ENCODE results near the gene TMEM126B. TPM values are rescaled to one million over a fixed set of nuclear protein-coding genes. Genes with fewer than 3 reads are reported as not detected.

The TMEM126B gene
- total and polyA plus RNA-seq, 2 of the 13 experiments (the other 11 are each of a cell fraction or from before 2014, with no cell fraction given) = 33.6 to 54.8 TPM

DNA sequence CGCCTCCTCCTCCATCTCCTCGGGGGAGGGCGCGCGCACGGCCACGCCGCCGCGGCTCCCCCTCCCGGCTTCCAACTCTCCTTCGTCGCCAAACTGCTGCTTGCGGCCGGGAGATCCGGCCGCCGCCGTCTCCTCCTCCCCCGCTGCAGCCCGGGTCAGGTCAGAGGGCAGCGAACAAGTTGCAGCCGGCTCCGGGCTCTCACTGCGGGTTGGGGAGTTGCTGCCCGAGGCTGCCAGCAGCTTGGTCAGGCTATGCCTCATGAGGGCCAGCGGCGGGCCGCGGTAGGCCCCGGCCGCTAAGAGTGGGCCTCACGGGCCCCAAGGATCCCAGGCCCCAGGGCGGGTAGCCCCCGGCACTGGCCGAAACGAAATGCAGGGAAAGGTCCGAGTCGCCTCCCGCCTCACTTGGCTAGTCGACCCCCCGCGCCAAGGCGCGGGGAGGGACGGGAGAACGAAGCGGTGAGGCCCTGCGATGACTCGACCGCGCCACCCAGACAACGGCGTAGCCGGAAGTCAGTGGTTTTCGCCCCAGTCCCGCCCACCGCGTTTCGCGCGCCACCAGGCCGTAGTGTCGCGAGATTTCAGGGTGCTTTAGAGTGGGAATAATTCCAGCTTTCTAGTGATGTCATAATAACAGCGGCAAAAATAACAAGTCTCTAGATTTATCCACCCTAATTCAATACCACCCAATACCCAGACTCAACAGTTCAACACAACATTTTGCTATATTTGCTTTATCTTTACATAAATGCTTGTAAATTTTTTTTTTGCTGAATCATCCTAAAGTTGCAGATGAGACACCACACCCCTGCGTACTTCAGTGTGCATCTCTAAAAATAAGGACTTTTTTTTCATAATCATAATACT is 36.5 kb downstream of the TMEM126B start, which contains the start of gene CREBZF (continued):
- TF ChIP-seq, protein P1, sequence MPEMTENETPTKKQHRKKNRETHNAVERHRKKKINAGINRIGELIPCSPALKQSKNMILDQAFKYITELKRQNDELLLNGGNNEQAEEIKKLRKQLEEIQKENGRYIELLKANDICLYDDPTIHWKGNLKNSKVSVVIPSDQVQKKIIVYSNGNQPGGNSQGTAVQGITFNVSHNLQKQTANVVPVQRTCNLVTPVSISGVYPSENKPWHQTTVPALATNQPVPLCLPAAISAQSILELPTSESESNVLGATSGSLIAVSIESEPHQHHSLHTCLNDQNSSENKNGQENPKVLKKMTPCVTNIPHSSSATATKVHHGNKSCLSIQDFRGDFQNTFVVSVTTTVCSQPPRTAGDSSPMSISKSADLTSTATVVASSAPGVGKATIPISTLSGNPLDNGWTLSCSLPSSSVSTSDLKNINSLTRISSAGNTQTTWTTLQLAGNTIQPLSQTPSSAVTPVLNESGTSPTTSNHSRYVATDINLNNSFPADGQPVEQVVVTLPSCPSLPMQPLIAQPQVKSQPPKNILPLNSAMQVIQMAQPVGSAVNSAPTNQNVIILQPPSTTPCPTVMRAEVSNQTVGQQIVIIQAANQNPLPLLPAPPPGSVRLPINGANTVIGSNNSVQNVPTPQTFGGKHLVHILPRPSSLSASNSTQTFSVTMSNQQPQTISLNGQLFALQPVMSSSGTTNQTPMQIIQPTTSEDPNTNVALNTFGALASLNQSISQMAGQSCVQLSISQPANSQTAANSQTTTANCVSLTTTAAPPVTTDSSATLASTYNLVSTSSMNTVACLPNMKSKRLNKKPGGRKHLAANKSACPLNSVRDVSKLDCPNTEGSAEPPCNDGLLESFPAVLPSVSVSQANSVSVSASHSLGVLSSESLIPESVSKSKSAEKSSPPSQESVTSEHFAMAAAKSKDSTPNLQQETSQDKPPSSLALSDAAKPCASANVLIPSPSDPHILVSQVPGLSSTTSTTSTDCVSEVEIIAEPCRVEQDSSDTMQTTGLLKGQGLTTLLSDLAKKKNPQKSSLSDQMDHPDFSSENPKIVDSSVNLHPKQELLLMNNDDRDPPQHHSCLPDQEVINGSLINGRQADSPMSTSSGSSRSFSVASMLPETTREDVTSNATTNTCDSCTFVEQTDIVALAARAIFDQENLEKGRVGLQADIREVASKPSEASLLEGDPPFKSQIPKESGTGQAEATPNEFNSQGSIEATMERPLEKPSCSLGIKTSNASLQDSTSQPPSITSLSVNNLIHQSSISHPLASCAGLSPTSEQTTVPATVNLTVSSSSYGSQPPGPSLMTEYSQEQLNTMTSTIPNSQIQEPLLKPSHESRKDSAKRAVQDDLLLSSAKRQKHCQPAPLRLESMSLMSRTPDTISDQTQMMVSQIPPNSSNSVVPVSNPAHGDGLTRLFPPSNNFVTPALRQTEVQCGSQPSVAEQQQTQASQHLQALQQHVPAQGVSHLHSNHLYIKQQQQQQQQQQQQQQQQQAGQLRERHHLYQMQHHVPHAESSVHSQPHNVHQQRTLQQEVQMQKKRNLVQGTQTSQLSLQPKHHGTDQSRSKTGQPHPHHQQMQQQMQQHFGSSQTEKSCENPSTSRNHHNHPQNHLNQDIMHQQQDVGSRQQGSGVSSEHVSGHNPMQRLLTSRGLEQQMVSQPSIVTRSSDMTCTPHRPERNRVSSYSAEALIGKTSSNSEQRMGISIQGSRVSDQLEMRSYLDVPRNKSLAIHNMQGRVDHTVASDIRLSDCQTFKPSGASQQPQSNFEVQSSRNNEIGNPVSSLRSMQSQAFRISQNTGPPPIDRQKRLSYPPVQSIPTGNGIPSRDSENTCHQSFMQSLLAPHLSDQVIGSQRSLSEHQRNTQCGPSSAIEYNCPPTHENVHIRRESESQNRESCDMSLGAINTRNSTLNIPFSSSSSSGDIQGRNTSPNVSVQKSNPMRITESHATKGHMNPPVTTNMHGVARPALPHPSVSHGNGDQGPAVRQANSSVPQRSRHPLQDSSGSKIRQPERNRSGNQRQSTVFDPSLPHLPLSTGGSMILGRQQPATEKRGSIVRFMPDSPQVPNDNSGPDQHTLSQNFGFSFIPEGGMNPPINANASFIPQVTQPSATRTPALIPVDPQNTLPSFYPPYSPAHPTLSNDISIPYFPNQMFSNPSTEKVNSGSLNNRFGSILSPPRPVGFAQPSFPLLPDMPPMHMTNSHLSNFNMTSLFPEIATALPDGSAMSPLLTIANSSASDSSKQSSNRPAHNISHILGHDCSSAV (CRISPR knock-in tag; IDR thresholded peaks at IDR 0.05; ENCODE audit: borderline replicate concordance) = no peak
- TF ChIP-seq ZNF557 (CRISPR knock-in tag; IDR thresholded peaks at IDR 0.05) = 0 out of 2 replicates have a peak, but pooled peaks have one; percentile 24
- TF ChIP-seq, protein P2, sequence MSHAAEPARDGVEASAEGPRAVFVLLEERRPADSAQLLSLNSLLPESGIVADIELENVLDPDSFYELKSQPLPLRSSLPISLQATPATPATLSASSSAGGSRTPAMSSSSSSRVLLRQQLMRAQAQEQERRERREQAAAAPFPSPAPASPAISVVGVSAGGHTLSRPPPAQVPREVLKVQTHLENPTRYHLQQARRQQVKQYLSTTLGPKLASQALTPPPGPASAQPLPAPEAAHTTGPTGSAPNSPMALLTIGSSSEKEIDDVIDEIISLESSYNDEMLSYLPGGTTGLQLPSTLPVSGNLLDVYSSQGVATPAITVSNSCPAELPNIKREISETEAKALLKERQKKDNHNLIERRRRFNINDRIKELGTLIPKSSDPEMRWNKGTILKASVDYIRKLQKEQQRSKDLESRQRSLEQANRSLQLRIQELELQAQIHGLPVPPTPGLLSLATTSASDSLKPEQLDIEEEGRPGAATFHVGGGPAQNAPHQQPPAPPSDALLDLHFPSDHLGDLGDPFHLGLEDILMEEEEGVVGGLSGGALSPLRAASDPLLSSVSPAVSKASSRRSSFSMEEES (CRISPR knock-in tag; IDR thresholded peaks at IDR 0.05) = 0 out of 2 replicates have a peak, but pooled peaks have one; percentile 40
- TF ChIP-seq, protein P3, sequence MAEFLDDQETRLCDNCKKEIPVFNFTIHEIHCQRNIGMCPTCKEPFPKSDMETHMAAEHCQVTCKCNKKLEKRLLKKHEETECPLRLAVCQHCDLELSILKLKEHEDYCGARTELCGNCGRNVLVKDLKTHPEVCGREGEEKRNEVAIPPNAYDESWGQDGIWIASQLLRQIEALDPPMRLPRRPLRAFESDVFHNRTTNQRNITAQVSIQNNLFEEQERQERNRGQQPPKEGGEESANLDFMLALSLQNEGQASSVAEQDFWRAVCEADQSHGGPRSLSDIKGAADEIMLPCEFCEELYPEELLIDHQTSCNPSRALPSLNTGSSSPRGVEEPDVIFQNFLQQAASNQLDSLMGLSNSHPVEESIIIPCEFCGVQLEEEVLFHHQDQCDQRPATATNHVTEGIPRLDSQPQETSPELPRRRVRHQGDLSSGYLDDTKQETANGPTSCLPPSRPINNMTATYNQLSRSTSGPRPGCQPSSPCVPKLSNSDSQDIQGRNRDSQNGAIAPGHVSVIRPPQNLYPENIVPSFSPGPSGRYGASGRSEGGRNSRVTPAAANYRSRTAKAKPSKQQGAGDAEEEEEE (CRISPR knock-in tag; IDR thresholded peaks at IDR 0.05; ENCODE audit: borderline replicate concordance) = no peak
- no peak for TF ChIP-seq RFX1 (IDR thresholded peaks at IDR 0.05)
- TF ChIP-seq, protein P4, sequence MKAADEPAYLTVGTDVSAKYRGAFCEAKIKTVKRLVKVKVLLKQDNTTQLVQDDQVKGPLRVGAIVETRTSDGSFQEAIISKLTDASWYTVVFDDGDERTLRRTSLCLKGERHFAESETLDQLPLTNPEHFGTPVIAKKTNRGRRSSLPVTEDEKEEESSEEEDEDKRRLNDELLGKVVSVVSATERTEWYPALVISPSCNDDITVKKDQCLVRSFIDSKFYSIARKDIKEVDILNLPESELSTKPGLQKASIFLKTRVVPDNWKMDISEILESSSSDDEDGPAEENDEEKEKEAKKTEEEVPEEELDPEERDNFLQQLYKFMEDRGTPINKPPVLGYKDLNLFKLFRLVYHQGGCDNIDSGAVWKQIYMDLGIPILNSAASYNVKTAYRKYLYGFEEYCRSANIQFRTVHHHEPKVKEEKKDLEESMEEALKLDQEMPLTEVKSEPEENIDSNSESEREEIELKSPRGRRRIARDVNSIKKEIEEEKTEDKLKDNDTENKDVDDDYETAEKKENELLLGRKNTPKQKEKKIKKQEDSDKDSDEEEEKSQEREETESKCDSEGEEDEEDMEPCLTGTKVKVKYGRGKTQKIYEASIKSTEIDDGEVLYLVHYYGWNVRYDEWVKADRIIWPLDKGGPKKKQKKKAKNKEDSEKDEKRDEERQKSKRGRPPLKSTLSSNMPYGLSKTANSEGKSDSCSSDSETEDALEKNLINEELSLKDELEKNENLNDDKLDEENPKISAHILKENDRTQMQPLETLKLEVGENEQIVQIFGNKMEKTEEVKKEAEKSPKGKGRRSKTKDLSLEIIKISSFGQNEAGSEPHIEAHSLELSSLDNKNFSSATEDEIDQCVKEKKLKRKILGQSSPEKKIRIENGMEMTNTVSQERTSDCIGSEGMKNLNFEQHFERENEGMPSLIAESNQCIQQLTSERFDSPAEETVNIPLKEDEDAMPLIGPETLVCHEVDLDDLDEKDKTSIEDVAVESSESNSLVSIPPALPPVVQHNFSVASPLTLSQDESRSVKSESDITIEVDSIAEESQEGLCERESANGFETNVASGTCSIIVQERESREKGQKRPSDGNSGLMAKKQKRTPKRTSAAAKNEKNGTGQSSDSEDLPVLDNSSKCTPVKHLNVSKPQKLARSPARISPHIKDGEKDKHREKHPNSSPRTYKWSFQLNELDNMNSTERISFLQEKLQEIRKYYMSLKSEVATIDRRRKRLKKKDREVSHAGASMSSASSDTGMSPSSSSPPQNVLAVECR (CRISPR knock-in tag; IDR thresholded peaks at IDR 0.05; ENCODE audit: borderline replicate concordance) = peak; percentile 80
- no peak for TF ChIP-seq ZNF720 (CRISPR knock-in tag; IDR thresholded peaks at IDR 0.05)
- no peak for TF ChIP-seq TP53 (CRISPR knock-in tag; conservative IDR thresholded peaks at IDR 0.05)
- TF ChIP-seq, protein P5, sequence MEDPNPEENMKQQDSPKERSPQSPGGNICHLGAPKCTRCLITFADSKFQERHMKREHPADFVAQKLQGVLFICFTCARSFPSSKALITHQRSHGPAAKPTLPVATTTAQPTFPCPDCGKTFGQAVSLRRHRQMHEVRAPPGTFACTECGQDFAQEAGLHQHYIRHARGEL (CRISPR knock-in tag; IDR thresholded peaks at IDR 0.05) = 0 out of 2 replicates have a peak, but pooled peaks have one; percentile 44
